T1000 (cell line): ENCODE data around the gene SMARCE1.

ENCODE experiments used
- DNase-seq: peaks from one replicate; lab custom pipeline; 2025; ENCODE audit warnings: mixed read lengths; lab: John Stamatoyannopoulos, UW

Gene SMARCE1

GRCh38 chr17:40645943-40646342, 1.7 kb downstream of the SMARCE1 start:
- no peak for DNase-seq

- no peak for DNase-seq
Measured at GRCh38 chr17:40645291-40645690, 2.3 kb downstream of the SMARCE1 start.

- no peak for DNase-seq
Measured at GRCh38 chr17:40637931-40638330, 9.7 kb downstream of the SMARCE1 start.

GRCh38 chr17:40633871-40634270, 13.7 kb downstream of the SMARCE1 start:
- no peak for DNase-seq

- DNase-seq, result no peak
Measured at GRCh38 chr17:40632216-40632615, 15.4 kb downstream of the SMARCE1 start.

GRCh38 chr17:40629842-40630241, 17.8 kb downstream of the SMARCE1 start:
- no peak for DNase-seq

- no peak for DNase-seq
Measured at GRCh38 chr17:40625311-40625710, 22.3 kb downstream of the SMARCE1 start.

- no peak for DNase-seq
Measured at GRCh38 chr17:40623419-40624210, 24.0 kb downstream of the SMARCE1 start.

- DNase-seq, result no peak
Measured at GRCh38 chr17:40622509-40622928, 25.1 kb downstream of the SMARCE1 start.

- no peak for DNase-seq
Measured at GRCh38 chr17:40621578-40621977, 26.0 kb downstream of the SMARCE1 start.

- DNase-seq, result no peak
Measured at GRCh38 chr17:40621019-40621418, 26.6 kb downstream of the SMARCE1 start.

GRCh38 chr17:40618754-40619625, 28.6 kb downstream of the SMARCE1 start:
- DNase-seq, result no peak

- DNase-seq, result no peak
Measured at GRCh38 chr17:40617678-40618240, 29.9 kb downstream of the SMARCE1 start.

- DNase-seq, result no peak
Measured at GRCh38 chr17:40616592-40616991, 31.0 kb downstream of the SMARCE1 start.

- no peak for DNase-seq
Measured at GRCh38 chr17:40615841-40616476, 31.7 kb downstream of the SMARCE1 start.

GRCh38 chr17:40615068-40615840, 32.4 kb downstream of the SMARCE1 start:
- DNase-seq, result no peak

GRCh38 chr17:40614431-40615067, 33.1 kb downstream of the SMARCE1 start:
- no peak for DNase-seq

GRCh38 chr17:40613467-40614154, 34.0 kb downstream of the SMARCE1 start:
- DNase-seq, result no peak

- no peak for DNase-seq
Measured at GRCh38 chr17:40612599-40613244, 34.9 kb downstream of the SMARCE1 start.
